Hematopoietic multipotent progenitor cell treated with erythropoietin and hydrocortisone succinate and interleukin-3 and kit ligand, for 8 days (in vitro differentiated cells): ENCODE results near the gene DPH5.

ENCODE experiments used
- DNase-seq: peaks from one replicate; pipeline ENCODE4 v3.0.0-alpha.2; 2015

DPH5 gene

DNA sequence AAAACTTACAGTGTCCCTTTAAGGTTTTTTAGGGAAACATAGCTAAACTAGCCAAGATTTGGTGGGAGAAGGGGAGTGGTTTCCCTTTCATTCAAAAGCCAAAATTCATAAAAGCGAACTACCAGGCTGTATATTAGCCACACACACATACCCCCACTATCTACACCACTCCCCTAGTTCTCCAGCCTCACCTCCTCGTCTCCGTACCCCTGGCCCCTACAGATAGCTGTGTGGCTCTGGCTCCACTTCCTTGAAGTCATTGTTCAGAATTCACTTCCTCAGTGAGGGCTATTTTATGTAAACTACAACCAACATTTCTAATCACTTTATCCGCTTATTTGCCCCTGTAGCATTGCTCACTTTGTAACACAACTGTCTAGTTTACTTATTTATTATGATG lies 5.3 kb upstream of the DPH5 start:
- DNase-seq = peak; percentile 19

DNA sequence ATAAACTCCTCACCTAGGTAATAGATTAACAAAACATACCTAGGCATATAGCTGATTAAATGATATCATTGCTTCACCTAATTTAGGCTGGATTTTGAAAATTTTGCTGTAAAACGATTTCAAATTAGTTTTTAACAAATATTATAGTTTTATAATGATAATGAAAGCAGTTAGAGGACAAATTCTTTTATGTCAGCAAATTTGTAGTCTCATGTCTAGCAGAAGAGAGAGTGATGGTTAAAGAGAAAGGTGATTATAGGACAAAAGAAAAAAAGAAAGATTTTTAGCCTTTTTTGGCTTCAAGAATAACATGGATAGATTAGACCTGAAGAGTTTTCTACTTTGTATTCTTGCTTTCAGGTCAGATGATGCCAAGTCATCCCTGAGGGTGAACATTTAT lies 3.6 kb upstream of the DPH5 start:
- no peak for DNase-seq

DNA sequence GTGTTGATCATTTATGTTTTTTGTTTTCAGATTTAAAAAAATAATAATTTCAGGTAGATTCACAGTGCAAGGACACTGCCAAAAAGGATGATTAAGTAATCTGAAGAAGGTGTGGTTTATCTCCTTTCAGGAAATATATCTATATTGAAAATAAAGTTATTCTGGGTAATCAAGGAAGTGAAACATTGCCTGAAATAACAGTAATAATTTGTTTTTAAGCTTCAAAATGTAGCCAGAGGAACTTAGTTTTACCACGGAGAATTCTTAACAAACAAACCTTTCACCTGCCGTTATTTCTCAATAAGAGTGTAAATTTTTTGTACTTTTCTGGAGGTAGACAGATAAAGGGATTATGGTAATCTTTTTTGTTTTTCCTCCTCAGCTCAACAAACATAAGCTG lies 2.9 kb upstream of the DPH5 start:
- DNase-seq = no peak

DNA sequence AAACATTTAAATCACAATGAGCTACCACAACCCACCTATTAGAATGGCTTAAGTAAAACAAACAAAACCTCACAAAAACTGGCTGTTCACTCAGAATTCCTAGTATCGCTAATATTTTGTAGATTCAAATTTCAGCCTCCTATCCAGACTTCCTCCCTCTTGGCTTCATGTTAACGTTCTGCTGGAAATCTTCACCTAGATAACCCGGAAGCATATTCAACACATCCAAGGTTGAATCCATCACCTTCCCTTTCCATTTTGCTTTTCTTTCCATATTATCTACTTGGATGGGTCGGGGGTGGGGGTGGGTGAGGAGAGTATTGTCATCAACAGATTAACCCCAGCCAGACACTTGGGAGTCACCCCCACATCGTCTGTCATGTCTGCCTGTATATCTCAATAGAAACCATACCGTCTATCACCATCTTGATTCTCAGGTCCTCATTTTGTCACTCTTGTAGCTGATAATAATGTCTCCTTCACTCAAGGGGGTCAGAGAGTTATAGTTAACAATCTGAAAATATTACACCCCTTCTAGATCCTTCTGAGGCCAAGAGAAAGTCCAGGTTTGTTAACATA lies 1.7 kb upstream of the DPH5 start:
- peak; percentile 13 for DNase-seq

DNA sequence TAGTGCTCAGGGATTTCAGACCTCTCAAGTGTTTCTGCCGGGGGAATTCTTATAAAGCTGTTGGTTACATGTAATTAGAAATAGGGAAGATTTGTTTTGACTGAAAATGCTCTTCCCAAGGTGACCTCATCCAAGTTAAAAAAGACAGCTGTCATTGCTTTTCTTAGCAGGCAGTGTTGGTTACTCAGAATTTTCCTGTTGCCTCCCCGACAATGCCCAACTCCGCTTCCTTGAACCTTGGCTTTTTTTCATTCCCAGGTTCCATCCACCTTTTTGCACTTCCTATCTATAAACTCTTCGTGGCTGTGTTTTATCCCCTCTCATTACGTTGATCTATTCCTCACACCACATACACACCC lies 825 bp upstream of the DPH5 start:
- peak; percentile 14 for DNase-seq

DNA sequence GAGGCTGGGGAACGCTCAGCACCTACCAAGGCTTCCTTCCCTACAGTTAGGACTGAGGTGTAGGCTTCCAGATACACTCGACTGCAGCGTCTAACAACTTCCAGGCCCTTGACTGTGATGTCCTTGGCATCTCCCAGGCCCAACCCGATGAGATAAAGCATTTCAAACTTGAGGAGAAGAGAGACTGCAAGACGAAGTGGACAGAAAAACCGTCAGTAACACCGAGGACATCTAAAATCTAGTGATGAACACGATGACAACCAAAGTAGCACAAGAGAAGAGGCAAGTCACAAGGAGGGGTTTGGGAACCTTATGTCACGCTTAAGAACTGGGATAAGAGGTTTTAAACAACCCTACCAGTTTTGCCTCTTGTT lies 314 bp downstream of the DPH5 start:
- DNase-seq = no peak

DNA sequence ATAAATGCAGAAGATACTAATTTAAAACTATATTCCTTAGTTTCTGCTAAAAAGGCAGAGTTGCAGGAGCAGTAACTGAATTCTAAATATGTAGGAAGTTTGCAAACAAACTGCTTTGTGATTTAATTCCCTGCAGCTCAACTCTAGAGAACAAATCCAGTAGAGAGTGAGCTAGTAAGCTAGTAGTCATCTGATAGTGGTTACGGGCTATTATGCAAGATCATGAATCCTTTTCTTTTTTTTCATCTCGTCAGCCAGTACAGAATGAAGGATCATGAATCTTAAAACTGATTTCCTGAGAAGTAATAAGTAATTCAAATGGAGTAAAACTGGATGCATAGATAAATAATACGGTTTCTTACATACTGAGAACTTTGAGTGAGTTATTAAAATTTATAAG lies 3.3 kb downstream of the DPH5 start:
- DNase-seq = no peak

DNA sequence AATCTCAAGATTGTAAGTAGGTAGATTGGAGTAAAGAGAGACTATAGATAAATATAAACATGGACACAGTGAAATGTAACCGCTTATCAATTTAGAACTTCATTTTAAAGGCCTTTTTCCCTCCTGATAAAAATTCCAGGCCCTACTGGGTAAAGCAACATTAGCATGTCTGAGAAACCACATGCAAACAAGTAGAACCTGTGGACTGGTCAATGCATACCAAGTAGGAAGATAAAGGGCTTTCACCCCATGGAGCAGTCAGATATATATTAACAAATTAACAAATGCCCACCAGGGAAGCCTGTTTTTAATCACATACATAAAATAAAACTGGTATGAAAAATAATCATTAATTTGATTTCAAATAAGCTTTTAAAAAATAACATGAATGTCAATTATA lies 8.1 kb downstream of the DPH5 start:
- DNase-seq = no peak

DNA sequence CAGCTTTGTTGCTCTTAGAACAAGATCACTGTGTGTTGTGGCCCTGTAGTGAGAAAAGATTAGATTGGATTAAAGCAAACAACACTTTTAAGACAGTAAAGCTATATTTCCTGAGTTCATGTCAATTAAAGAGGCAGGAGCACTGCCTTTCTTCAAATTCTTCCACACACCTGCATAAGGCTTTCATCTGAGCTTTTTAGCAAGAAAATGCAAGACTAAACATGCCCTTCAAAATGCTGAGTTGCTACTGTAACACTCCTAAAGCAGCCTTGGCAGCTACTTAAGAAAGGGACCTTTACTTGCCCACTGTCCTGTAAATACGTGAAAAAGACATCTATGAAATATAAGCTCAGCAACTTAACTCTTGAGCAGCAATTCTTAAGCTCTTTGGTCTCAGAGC lies 11.8 kb downstream of the DPH5 start:
- DNase-seq = no peak

DNA sequence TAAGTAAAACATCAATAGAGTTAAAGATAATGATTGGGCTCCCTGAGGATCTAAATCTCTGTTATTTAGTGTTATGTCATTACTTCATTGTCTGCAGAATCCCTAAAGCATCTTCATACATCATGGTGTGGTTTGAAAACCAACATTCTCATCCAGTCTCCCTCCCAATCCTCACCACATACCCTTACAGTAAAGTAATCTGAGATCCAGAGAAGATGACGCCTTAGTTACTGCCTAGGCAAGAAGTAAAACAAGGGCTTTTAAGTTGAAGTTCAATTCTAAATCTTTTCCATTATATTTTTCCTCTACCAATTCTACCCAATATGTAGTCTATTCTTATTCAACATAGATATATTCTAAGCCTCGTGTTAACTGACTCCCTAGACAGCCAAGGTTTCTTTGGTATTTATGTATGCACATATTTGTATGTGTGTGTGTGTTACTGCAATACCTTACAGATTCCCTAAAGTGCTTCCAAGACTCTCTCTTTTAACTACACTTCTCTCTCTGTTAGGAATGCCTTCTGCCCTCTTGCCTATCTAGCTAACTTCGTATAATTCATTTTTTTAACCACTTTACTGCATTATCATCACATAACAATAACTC lies 17.3 kb downstream of the DPH5 start:
- DNase-seq = no peak

DNA sequence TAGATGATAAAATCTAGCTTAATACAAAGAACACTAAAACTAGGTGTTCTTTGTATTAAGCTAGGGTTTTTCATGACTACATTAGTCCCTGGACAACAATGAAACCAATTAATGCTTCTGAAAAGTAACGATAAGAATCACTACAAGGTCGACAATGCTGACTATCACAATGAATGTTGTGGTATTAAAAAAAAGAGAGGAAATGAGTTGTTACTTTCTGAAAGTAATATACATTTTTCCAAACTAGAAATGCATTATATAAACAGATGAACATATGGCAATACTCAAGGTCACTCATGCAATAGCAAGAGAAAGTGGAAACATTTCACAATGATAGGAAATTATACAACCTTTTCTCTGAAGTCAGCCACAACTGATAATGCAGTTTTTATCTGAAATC lies 19.0 kb downstream of the DPH5 start:
- peak; percentile 19 for DNase-seq

DNA sequence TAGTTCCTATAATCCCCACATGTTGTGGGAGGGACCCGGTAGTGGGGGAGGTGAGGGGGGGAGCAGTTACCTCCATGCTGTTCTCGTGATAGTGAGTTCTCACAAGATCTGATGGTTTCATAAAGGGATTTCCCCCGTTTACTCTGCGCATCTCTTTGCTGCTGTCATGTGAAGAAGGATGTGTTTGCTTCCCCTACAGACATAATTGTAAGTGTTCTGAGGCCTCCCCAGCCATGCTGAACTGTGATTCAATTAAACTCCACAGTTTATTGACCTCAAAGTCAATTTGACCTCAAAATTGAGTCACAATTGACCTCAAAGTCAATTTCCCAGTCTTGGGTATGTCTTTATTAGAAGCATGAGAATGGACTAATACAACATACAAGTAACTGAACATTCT lies 19.7 kb downstream of the DPH5 start:
- no peak for DNase-seq

DNA sequence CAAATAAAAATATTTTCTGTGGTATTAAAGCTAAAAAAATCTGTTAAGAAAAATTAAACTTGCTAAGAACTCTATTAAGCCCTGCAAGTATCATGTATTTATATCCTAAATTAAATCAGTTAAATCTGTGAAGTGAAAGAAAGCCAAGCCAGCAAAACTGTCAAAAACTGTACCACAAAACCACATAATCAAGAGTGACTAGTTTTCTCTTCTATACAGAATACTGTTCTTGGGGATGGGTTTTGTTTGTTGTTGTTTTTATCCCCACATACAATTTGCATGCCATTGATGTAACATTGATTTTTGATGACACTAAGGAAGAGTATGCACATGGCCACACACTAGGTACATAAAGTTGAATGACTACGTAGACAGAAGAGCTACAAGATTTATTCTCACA lies 20.4 kb downstream of the DPH5 start:
- no peak for DNase-seq

DNA sequence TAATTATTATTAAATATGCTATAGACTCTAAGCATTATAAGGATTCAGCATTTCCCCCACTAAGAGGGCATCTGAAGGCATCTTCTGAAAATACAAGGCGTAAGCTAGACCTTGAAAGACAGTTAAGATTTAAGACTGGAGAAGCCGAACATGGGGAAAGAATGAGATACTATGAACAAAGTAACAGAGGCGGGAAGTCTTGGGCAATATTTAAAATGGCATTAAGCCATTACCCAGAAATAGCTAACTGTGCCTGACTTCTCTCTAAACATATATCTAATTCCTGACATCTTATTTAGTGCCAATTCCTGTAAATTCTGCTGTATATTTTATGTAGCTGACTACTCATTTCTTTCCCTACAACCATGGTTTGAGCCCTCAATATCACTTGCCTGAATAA lies 20.9 kb downstream of the DPH5 start:
- no peak for DNase-seq

DNA sequence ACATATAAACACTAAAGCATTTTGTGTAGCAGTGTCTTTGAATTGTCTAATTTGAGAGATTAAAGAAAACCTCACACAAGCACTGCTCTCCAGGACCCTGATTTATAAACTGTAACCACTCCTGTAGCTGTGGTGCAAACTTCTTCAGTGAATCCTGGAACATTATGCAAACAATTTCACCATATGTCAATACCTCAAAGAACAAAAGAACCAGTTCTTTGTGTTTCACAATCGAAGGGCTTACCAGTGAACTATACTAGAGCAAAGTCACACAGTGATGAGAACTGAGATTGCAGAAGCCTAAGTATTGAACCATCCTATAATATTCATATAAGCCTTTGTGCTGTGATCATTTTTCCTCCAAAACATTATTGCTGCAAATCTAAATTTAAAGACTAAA lies 21.5 kb downstream of the DPH5 start:
- DNase-seq = peak; percentile 20

DNA sequence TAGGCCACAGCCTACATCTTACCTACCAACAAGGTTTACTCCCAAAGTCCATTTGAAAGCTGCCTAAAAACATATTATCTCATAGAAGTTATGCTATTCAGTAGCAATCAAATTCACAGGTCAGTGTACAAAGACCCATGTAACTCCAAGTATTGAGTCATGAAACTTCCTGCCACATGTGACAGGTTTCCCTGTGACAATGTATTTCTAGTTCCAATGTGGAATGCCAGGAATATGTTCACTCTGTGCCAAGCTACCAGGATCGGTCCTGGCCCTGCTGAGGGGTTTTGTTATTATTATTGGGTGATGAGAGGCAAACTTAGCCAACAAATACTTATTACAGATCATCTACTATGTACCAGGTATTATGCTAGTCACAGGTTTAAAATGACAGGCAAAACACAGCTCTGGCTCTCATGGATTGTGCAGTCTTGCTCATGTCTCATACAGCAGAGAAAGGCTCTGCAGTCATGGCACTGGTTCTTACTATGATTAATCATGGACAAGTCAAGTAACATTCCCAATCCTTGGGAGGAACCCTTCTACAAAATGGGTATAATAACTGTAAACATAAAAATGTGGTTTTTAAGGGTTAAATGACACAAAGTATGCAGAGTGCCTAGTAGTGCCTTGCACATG lies 22.5 kb downstream of the DPH5 start:
- DNase-seq = no peak

DNA sequence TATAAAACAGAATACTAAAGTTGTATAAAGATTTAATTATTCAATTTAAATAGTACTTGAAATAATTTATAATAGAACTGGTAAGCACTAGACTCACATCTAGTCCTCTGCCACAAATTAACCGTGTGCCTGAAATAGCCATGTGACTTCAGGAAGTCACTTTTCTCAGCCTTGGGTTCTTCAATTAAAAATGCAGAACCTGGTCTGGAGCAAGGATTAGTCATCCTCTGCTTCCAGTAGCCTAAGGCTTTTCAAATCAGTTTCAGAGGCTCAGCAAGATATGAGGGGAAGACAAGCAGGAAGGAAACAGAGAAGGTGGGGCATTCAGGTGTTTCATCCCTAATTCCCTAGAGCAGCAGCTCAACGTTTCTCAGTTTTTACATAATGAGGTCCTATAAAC lies 23.0 kb downstream of the DPH5 start:
- DNase-seq = no peak

DNA sequence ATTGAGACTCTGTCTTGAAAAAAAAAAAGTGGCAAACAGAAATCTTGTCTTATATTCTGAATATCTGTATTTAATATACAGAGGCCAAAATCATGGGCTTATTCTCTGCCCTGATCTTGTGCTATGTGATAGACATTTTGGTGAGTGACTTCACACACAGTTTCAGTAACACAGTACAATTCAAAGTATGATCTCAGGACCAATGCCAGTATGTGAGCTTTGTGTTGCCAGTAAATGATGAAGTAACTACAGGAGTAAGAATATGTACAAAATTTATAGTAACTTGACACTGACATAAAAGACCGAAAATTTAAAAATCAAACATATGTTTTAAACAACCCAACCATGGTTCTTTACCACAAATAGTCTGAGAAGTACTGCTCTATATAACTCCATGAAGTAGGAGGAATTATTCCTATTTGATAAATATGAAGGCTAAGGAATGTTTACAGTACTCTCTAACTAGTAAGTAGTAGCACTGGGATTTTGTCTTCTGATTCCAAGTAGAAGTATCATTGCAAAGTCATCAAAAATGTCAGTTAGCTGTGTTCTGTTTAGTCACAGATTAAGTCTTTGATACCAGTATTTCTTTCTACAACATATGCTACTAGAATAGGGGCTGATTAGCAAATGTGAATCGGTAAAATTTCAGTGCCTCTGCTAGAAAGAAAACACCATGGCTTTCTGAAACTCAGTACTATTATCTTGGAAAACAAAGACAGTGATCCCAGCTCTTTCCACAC lies 25.3 kb downstream of the DPH5 start:
- peak; percentile 58 for DNase-seq

DNA sequence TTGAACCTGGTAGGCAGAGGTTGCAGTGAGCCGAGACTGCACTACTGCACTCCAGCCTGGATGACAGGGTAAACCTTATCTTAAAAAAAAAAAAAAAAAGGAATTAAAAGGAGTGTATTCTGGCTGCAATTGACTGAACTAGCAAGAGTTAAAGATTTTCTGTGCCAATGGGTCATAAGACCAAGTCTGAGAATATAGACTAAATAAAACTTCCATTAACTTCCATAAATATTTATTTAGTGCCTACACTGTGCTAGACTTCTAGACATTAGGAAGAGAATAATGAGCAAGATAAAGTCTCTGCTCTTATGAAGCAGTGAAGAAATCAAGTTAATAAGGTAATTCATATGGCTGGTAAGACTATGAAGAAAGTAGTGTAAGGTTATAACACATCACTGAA lies 27.2 kb downstream of the DPH5 start:
- no peak for DNase-seq

DNA sequence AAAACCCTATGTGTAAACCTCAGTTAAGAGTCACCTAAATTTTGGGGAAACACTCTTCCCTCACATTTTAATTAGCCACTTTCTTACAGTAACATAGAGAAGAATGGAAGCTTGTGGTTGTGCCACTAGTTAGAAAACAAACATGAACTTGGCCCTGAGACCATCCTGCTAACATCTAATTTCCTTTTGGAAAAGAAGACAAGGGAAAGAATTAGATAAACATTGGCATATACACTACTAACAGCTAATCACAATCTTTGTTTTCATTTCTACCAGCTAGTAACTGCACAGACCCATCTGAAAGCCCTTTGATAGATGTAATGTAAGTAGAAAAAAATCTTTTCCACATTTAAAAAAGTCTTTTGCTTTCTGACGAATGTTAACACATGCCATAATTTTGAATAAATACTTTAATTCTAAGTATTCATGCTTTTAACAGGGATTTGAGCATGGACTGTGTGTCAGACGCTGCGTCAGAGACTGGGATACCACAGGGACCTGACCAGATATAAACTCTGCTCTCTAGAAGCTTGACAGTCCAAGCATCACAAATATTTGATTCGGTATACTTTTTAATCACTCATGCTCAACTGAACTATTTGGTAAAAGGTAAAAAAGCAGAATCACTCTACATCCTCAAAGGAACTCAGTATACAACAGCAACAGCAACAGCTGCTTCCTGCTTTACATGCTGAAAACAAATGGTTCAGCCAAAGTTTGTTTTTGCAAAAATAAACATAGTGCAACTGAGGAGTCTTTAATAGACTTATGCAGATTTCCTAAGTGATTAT lies 30.2 kb downstream of the DPH5 start:
- DNase-seq = no peak

DNA sequence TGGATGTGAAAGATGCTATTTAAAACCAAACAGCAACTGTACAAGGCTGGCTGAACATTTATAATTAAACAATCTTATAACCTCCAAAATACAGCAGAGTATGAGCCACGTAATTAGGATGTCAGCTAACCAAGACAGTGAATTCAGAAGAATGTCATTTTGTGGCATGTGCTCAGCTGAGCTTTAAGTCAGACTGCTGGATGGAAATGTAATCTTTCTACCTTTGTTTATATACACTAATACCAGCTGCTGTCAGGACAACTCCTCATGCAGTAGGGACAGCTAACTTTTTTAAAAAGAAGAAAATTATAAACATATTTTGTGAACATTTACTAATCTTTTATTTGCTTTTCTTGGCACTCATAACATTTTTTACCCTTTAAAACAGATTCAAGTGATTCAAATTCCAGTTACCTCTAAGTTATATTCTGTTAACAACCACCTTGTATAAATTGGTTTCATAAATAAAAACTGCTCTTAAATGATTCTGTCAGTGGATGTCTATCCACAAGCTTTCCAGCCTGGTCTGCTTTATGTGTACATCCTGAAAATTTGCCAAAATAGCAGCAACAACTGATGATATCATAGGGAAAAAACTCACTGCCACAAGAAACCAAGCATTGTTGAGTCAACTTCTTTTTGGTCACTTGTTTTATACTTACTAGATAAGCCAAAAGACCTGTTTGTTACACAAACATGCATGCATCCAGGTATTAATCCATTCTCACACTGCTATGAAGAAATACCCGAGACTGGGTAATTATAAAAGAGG lies 36.1 kb downstream of the DPH5 start:
- DNase-seq = no peak

DNA sequence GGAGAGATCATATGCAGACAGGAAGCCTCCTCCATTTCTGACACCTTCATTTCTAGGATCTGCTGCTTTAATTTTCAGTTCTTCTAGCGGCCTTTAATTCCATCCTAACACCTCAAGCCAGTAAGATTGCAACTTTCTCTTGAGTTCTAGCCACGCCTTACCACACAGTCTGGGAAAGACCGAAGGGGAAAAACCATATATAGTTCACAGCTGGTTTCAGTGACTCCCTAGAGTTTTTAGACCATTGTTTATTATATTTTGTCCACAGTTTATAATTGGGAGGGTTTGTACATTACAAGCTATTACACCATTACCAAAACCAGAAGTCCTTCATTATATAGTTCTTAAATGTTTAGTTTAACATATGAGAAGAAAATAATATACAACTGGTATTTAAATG lies 37.5 kb downstream of the DPH5 start:
- no peak for DNase-seq

DNA sequence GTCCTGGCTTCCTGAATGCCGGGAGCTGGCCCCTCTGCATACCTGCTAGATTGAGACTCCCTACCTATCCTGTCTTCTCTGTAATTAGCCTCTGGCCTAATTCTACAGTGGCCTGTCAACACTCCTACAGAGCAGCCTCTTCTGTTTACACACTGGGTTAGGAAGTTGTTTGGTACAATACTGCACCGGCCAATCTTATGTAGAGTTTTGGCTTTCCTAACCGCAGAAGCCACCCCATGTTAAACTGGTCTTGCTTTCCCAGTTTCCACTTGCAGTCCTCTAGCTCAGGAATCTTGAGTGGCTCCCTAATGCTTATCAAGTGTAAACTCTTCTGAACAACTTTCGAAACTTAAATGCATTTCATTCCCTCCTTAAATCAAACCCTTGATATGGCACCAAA lies 42.8 kb downstream of the DPH5 start:
- DNase-seq = no peak
